CD4-positive, alpha-beta T cell treated with Interleukin-10 for 1 hour (primary cell): ENCODE data around the gene LMAN1.
A peak's percentile ranks its signal among the peaks of the same experiment; 100 is the strongest.

Experiments
- DNase-seq: peaks from one replicate; pipeline ENCODE4 v3.0.0-alpha.2; 2020

LMAN1 gene, protein sequence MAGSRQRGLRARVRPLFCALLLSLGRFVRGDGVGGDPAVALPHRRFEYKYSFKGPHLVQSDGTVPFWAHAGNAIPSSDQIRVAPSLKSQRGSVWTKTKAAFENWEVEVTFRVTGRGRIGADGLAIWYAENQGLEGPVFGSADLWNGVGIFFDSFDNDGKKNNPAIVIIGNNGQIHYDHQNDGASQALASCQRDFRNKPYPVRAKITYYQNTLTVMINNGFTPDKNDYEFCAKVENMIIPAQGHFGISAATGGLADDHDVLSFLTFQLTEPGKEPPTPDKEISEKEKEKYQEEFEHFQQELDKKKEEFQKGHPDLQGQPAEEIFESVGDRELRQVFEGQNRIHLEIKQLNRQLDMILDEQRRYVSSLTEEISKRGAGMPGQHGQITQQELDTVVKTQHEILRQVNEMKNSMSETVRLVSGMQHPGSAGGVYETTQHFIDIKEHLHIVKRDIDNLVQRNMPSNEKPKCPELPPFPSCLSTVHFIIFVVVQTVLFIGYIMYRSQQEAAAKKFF

GRCh38 chr18:59358712-59359575 is at the start of gene LMAN1:
TSS of gene LMAN1 (minus strand) at chr18:59359265. CDS start at chr18:59359244, 21 bp downstream.
- DNase-seq = peak; percentile 94

DNA sequence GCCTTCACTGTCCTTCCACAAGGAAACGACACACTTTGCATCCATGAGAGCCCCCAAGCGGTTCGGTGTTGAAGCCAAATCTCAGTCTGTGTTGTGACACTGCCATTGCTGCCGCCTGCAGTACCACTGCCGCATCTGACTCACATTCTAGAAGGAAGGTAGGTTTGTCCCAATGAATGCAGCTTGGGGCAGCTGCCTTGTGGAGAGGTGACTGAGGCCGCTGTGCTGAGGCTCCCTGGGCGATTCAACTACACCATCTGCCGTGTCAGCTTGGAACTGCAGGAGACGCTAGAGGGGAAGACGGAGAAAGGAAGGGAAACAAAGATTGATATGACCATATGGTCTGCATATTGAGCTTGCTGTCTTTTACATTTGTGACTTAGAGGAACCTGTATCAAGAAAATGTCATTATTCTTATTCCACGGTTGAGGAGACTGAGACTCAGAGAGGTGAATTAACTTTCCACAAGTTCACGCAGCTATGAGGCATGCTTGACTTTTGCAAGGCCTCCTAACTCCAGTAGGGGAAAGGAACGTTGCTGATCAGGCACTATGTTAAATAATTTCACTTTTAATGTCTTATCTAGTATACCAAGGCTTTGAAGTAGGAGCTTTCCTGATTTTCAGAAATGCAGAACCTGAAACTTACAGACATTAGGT is 43.5 kb upstream of the LMAN1 start:
- peak; percentile 66 for DNase-seq

- DNase-seq = no peak
Observed at GRCh38 chr18:59400407-59400806, 41.3 kb upstream of the LMAN1 start.

DNA sequence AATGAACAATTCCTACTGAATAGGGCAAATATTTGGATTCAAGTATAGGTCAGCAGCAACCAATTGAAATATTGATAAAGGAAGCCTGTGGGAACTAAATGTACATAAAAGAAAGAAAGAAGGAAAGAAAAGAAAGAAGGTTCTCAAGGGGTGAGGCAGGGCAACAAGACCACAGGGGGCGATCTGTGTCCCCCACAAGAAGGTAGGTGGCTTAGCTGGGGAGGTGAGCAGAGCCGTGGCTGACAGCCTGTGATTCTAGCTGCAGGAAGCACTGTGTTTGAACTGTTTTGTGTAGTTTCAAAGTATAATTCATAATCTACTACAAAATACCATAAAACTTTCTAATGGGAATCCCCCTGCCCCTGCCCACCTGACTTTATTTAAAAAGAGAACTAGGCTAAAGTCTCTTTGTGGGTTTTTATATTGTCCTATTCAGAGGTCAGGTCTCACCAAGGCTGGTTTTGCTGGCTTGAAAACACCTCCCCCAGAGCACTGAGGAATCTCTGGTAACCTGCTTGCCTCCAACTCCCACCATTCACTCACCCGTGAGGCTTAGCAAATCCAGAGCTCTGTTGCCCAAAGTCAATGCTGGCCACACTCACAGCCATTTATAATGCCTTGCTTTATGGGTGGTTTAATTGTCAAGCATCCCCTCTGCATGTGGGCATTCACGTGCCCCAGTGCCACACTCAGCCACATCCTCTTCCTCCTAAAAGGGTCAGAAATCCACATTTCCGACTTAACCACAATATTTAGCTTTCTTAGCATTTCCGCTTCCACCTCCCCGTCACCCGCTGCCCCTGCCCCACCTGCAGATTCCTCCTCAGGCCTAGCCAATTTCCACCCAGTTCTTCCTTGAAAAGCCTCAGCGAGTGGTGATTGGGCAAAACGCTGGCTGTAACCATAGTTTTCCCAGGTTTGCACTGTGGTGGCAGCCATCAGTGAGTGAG is 36.4 kb upstream of the LMAN1 start:
- no peak for DNase-seq

DNA sequence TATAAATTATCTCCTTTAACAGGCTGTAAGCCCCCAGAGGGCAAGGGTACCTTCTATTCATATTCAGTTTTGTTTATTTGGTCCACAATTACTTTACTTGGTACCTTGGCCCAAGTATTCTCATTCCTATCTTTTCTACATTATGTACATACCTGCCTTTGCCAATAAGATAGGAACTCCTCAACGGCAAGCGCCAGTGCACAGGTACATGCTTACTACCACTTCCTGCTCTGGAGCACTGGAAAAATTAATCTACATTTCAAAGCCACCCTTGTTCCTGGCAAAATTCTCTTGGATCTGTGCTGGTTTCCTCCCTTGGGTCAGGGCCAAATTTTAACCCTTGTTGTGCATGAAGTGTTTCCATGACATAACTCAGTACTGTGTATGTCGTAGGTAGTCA is 34.3 kb upstream of the LMAN1 start:
- no peak for DNase-seq

DNA sequence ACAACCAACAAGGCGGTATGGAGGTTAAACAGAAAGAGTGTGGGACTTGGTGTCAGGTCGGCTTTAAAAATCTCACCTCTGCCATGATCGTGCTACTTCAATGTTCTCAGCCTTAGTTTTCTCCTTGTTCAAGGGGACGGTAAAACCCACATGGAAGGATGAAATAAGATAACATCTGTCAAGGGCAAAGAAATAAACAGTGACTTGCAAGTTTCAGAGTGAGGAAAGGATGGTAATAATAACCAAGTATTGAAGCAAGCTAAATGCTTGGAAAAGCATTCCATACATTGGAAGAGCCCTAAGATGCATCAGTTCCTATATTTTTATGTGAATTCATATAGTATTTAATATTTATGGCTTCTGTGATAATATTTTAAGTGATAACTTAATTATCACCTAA is 29.8 kb upstream of the LMAN1 start:
- no peak for DNase-seq

DNA sequence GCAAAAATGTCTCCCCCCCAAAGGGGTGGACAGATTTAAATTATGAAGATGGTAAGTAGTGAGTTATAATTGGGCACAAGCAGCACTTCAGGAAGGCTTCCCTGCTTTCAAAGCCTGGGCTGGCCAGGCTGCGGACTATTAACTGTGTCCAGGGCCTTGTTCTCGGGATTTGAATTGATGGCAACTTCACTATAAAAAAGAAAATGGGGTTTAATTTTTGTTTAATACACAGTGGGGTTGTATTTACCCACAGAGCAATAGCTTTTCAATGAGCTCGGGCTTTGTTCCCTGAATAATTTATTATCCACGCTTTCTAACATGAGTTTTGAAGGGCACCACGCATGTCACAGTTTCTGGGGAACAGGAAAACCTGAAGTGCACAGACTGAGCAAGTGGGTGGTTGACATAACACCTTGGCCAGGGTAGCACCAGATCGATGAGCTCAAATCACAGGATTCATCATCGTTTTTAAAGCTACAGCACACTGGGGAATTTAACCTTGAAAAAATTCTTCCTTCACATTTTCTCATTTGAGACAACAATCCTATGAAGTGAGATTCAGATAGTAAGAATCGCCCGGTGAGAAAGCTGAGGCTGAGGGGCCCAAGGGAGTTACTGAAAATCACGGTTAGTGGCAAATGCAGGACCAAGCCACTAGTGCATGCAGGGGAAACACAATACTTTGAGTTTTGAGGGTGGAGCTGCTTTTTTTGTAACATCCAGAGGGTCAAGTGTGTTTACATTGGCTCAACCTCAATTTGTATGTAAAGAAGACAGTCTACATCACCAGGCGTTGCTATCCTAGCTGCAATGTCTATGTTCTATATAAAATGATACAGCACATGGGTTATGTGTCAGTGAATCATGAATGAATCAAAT is 28.9 kb upstream of the LMAN1 start:
- no peak for DNase-seq

DNA sequence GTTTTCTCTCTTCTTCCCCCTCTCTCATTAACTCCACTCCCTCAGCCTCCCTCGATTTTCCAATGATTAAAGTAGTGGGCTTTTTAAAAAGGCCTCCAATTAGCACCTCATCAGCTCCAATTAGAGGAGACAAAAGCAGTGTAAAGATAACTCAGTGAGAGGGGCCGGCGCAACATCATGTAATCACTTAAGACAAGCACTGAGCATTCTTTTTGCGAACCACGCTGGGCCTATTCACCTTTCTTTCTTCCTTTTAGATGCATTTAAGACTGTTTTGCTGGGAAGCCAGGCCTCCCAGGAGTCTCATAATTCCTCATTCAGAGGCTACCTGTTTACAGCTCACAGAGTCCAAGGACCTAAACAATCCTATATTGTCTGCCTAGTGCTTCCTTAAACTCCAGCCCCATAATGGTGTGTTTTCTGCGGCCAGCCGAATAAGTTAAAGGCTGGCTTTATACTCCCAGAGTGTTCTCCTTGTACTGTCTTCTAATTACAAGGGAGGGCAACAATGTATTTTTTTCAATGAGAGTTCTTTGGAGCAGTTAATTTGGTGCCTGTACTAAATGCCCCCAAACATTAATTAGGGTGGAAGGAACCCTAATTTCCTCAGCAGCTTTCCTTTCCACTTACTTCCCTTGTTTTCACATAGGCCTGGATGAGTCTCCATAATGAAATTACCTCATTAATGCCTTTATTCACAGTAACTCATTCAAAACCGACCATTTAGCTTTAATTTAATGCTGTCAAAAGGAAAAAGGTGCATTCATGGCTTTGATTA is 28.0 kb upstream of the LMAN1 start:
- DNase-seq = no peak

GRCh38 chr18:59385191-59385590 is 26.1 kb upstream of the LMAN1 start:
- DNase-seq = no peak

DNA sequence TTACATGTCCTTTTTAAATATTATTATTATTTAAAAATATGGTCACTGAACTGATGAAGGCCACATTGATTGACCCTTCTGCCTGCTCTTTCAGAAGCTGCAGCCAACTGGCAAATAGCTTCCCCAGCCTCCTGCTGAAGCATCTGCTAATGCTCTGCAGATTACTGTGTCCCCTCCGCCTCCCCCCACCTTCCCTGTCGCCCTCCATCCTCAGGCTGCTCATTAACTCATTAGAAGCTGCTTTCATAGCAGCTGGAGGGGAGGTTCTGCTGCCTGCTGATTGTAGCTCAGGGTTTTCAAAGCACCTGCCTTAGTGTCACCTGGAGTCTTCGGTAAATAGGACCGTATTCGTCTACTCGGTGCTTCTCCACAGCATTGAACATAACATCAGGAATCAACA is 24.8 kb upstream of the LMAN1 start:
- no peak for DNase-seq

DNA sequence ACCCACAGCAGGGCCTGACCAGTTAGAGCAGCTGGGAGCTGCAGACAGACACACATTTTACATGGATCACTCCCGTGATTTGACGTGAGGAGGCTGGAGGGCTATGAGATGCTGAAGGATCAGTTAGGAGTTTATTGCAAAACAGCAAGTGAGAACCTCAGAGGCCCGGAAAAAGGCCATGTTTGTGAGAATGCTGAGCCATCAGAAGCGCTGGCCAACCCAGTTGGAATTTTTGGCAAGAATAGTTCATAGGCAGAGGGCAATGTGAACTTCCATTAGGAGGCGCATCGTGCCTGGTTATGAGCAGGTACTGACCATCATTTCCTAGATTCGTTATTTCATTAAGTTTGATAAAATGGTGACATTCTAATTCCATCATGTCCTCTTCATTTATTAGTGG is 23.3 kb upstream of the LMAN1 start:
- DNase-seq = no peak

GRCh38 chr18:59381949-59382348 is 22.9 kb upstream of the LMAN1 start:
- no peak for DNase-seq

- DNase-seq = no peak
Observed at GRCh38 chr18:59380706-59381105, 21.6 kb upstream of the LMAN1 start.

GRCh38 chr18:59379772-59380522 is 20.9 kb upstream of the LMAN1 start:
- DNase-seq = no peak

GRCh38 chr18:59377613-59378337 is 18.7 kb upstream of the LMAN1 start:
- no peak for DNase-seq

- DNase-seq = no peak
Observed at GRCh38 chr18:59376351-59376935, 17.4 kb upstream of the LMAN1 start.

GRCh38 chr18:59374128-59374527 is 15.1 kb upstream of the LMAN1 start:
- no peak for DNase-seq

DNA sequence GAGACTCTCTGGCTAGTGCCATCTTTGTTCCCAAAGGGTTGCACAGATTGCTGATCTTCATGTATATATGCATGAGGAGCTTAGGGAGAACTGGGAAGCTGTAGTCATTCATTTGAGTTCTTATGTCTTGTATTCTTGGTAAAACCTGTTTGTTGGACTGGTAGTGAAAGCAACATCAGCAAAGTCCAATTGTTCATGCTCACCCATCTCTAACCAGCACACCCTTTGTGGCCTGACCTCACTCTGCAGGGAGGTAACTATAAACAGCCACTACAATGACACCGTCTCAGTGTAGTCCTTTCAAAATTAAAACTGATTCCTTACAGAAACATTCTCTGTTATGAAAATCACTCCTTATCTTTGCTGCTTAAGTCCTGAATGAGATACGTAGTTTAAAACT is 13.9 kb upstream of the LMAN1 start:
- DNase-seq = no peak
